GM19025 (cell line): ENCODE data around the gene JUP.

Experiments used
- ATAC-seq: cut with Tn5 transposase; IDR thresholded peaks from one replicate; pipeline ENCODE4 v1.9.1; 2021; ENCODE audit warnings: mild to moderate bottlenecking, low read depth, moderate library complexity; ENCODE audit not compliant: unreplicated experiment

The JUP gene

GRCh38 chr17:41810659-41811548, 24.4 kb upstream of the JUP start:
- no peak for ATAC-seq

- no peak for ATAC-seq
Observed at GRCh38 chr17:41806685-41807445, 20.4 kb upstream of the JUP start.

GRCh38 chr17:41803049-41804020, 16.8 kb upstream of the JUP start:
- no peak for ATAC-seq

- no peak for ATAC-seq
Observed at GRCh38 chr17:41801374-41802271, 15.1 kb upstream of the JUP start.

- no peak for ATAC-seq
Observed at GRCh38 chr17:41800601-41801373, 14.3 kb upstream of the JUP start.

GRCh38 chr17:41799366-41799765, 12.9 kb upstream of the JUP start:
- ATAC-seq = no peak

- no peak for ATAC-seq
Observed at GRCh38 chr17:41797377-41797776, 10.9 kb upstream of the JUP start.

GRCh38 chr17:41796121-41796895, 9.8 kb upstream of the JUP start:
- no peak for ATAC-seq

GRCh38 chr17:41794540-41794975, 8.0 kb upstream of the JUP start:
- ATAC-seq = no peak

GRCh38 chr17:41793784-41794539, 7.5 kb upstream of the JUP start:
- ATAC-seq = no peak

- no peak for ATAC-seq
Observed at GRCh38 chr17:41792845-41793783, 6.6 kb upstream of the JUP start.

GRCh38 chr17:41787021-41787418, 509 bp upstream of the JUP start:
- ATAC-seq = no peak

- no peak for ATAC-seq
Observed at GRCh38 chr17:41785859-41786226, 668 bp downstream of the JUP start.

GRCh38 chr17:41785091-41785858, 1.2 kb downstream of the JUP start:
- ATAC-seq = no peak

- ATAC-seq = no peak
Observed at GRCh38 chr17:41784207-41784744, 2.2 kb downstream of the JUP start.
